ENCODE data around the gene RBM38.

The RBM38 gene

GRCh38 chr20:57404006-57404405 is 12.8 kb downstream of the RBM38 start:
- no peak for DNase-seq

- DNase-seq = no peak
These were observed 13.3 kb downstream of the RBM38 start for GRCh38 chr20:57404419-57405072.

GRCh38 chr20:57405236-57406016 is 14.2 kb downstream of the RBM38 start:
- DNase-seq = no peak

GRCh38 chr20:57407541-57407956 is 16.4 kb downstream of the RBM38 start:
- DNase-seq = no peak

GRCh38 chr20:57408131-57408530 is 16.9 kb downstream of the RBM38 start:
- no peak for DNase-seq

- no peak for DNase-seq
These were observed 17.5 kb downstream of the RBM38 start for GRCh38 chr20:57408536-57409233.

GRCh38 chr20:57409316-57409671 is 18.1 kb downstream of the RBM38 start:
- DNase-seq = no peak

GRCh38 chr20:57409672-57410397 is 18.6 kb downstream of the RBM38 start:
- no peak for DNase-seq

- no peak for DNase-seq
These were observed 19.3 kb downstream of the RBM38 start for GRCh38 chr20:57410398-57410920.

GRCh38 chr20:57410924-57411323 is 19.7 kb downstream of the RBM38 start:
- no peak for DNase-seq

GRCh38 chr20:57411406-57412283 is 20.4 kb downstream of the RBM38 start:
- no peak for DNase-seq

- no peak for DNase-seq
These were observed 21.3 kb downstream of the RBM38 start for GRCh38 chr20:57412347-57413029.

GRCh38 chr20:57413986-57414385 is 22.8 kb downstream of the RBM38 start:
- DNase-seq = no peak

GRCh38 chr20:57414867-57415592 is 23.8 kb downstream of the RBM38 start:
- no peak for DNase-seq

GRCh38 chr20:57415771-57416170 is 24.6 kb downstream of the RBM38 start:
- DNase-seq = no peak

- no peak for DNase-seq
These were observed 25.3 kb downstream of the RBM38 start for GRCh38 chr20:57416296-57417022.

- no peak for DNase-seq
These were observed 26.0 kb downstream of the RBM38 start for GRCh38 chr20:57417051-57417689.

- DNase-seq = no peak
These were observed 26.9 kb downstream of the RBM38 start for GRCh38 chr20:57417830-57418780.
